A673 (cell line): Measurements from ENCODE around the gene RTN4.

ENCODE experiments used
- EZH2 ChIP-seq: fragments of 200-600 bp; sonication (generic); IDR thresholded peaks from 2 replicates; pipeline ENCODE4 v1.6.1; 2017; ENCODE audit warnings: borderline replicate concordance, low read depth, mild to moderate bottlenecking, mixed read lengths, antibody characterized with exemption, low read length; ENCODE audit not compliant: poor library complexity, severe bottlenecking
- TF ChIP-seq, protein P1 (sequence below): fragments of 300-800, 200-600 bp; sonication (generic); conservative IDR thresholded peaks from 2 replicates; pipeline ENCODE4 v1.5.1; 2017; ENCODE audit warnings: low read depth, mild to moderate bottlenecking, antibody characterized with exemption, low read length, moderate library complexity, mixed read lengths

DNA sequence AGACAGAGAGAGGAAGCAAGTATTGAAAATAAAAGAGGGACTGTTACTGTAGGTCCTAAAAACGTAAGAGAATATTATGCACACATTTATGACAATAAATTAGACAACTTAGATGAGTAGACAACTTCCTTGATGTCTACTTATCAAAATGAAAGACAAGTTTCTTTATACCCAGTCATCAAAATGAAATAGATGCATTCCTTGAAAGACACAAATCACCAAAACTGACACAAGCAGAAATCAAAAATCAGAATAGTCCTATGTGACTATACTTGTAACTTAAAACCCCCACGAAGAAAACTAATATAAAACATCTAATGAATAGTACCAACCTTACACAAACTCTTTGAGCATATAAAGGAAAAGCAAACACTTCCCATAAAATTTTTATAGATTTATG, 14.5 kb downstream of the RTN4 start:
- TF ChIP-seq, protein P1, sequence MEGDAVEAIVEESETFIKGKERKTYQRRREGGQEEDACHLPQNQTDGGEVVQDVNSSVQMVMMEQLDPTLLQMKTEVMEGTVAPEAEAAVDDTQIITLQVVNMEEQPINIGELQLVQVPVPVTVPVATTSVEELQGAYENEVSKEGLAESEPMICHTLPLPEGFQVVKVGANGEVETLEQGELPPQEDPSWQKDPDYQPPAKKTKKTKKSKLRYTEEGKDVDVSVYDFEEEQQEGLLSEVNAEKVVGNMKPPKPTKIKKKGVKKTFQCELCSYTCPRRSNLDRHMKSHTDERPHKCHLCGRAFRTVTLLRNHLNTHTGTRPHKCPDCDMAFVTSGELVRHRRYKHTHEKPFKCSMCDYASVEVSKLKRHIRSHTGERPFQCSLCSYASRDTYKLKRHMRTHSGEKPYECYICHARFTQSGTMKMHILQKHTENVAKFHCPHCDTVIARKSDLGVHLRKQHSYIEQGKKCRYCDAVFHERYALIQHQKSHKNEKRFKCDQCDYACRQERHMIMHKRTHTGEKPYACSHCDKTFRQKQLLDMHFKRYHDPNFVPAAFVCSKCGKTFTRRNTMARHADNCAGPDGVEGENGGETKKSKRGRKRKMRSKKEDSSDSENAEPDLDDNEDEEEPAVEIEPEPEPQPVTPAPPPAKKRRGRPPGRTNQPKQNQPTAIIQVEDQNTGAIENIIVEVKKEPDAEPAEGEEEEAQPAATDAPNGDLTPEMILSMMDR = no peak
- TF ChIP-seq EZH2 = no peak
